LoVo (cell line): ENCODE measurements around the gene RETN.

Experiments used
- DNase-seq: peaks from one replicate; pipeline ENCODE4 v3.0.0-alpha.2; 2016; ENCODE audit warnings: low spot score

Gene RETN

GRCh38 chr19:7657131-7657751 is 11.6 kb upstream of the RETN start:
- DNase-seq, result no peak

- no peak for DNase-seq
These were observed 10.6 kb upstream of the RETN start for GRCh38 chr19:7658219-7658686.

- no peak for DNase-seq
These were observed 6.9 kb upstream of the RETN start for GRCh38 chr19:7661744-7662538.

- DNase-seq, result no peak
These were observed 6.2 kb upstream of the RETN start for GRCh38 chr19:7662657-7663056.

GRCh38 chr19:7663706-7664105 is 5.1 kb upstream of the RETN start:
- DNase-seq, result no peak

DNA sequence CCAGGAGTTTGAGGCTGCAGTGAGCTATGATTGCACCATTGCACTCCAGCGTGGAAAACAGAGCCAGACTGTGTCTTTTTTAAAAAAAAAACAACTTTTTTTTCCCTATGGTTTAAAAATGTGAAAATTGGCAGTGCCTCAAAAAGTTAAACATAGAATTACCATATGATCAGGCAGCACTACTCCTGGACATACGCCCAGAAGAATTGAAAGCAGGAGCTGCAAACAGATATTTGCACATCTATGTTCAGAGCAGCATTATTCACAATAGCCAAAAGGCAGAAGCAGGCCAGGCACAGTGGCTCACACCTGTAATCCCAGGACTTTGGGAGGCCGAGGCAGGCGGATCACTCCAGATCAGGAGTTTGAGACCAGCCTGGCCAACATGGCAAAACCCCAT is 3.8 kb upstream of the RETN start:
- DNase-seq, result no peak

- no peak for DNase-seq
These were observed 792 bp downstream of the RETN start for GRCh38 chr19:7669641-7670040.

- DNase-seq, result no peak
These were observed 1.4 kb downstream of the RETN start for GRCh38 chr19:7670150-7670783.

DNA sequence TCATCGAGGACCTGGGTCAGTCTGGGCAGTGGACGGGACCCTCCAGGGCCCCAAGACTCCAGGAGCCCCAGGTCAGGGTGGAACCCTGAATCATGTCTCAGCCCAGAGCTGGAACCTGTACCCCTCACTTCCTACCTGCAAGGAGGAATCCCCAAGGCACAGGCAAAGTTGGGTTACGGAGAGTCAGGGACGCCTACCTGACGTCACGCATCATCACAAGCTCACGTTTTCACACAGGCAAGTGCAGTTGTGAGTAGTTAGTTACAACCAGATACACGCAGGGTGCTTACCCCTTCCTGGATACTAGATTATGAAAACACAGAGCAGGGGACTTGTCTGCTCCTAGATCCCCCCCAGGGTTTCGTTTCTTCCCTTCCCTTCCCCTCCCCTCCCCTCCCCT is 1.9 kb downstream of the RETN start:
- no peak for DNase-seq

DNA sequence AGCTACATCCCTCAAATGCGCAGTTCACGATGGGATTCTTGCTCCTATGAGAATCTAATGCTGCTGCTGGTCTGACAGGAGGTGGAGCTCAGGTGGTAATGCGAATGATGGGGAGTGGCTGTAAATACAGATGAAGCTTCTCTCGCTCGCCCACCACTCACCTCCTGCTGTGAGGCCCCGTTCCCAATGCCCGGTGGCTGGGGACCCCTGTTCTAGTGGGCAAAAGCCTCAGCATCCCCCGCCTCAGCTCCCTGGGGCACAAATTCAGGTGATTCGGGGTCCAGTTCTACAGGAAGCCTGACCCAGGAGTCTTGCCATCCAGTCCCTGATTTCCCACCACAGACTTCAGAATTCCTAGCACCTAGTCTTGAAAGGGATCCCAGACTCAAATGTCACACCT is 3.7 kb downstream of the RETN start:
- no peak for DNase-seq

DNA sequence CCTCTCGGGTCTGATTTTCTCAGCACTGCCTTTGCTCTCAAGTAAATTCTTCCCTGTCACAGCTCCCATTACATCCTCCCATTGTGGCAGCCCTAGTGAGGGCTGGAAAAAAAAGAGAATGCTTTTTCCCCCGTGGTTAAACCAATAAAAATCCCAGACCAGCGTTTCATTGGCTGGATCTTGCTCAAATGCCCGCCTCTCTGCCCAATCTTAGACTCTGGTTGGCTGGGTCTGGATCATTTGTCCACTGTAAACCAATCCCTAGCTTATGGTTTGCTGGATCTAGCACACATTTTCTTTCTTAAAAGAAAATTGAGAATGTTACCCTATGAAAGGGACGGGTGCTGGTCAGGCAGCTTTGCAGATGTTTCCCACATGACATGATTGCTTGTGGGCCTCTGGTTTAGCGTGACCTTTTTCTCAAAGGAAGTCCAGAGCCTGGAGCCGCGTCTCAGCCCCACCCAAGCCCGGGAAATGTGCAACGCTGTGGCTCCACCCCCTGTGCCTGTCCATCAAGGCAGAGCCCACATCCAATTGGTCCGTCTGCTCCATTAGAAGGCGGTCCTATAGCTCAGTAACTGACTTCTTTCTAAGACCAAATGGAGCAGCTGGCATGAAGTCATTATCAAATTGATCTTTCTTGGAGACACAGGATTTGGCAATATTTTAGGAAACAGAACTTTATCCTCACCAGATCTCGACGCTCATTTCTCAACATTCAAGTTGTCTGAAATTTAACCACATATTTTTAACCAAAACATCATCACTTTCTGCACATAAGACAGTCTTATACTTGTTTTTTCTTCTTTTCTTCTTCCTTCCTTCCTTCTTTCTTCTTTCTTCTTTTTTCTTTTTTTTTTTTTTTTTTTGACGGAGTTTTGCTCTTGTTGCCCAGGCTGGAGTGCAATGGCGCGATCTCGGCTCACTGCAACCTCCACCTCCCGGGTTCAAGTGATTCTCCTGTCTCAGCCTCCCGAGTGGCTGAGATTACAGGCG is 5.5 kb downstream of the RETN start:
- peak; percentile 47 for DNase-seq

DNA sequence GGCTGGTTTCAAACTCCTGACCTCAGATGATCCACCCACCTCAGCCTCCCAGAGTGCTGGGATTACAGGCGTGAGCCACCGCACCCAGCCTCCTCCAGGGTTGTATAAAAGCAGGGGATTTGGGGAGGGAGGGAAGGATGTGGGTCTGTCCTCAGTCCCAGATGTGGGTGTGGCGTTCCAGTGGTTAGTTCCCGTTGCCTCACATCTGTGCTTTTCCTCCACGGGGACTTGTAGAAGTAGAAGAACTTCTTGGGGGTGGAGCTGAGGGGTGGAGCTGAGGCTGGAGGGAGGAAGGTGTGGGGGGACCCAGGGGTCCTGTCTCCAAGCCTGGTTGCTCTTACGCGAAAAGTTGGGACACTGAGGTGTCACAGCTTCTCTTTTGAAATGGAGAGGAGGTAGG is 7.5 kb downstream of the RETN start:
- no peak for DNase-seq

- no peak for DNase-seq
These were observed 8.0 kb downstream of the RETN start, which contains the start of gene MCEMP1 for GRCh38 chr19:7676854-7677253. TSS of gene MCEMP1 (plus strand) at chr19:7677090. CDS start at chr19:7677121, 31 bp downstream.

- DNase-seq, result no peak
These were observed 8.9 kb downstream of the RETN start for GRCh38 chr19:7677669-7678311.

- no peak for DNase-seq
These were observed 10.3 kb downstream of the RETN start for GRCh38 chr19:7678971-7679751.

DNA sequence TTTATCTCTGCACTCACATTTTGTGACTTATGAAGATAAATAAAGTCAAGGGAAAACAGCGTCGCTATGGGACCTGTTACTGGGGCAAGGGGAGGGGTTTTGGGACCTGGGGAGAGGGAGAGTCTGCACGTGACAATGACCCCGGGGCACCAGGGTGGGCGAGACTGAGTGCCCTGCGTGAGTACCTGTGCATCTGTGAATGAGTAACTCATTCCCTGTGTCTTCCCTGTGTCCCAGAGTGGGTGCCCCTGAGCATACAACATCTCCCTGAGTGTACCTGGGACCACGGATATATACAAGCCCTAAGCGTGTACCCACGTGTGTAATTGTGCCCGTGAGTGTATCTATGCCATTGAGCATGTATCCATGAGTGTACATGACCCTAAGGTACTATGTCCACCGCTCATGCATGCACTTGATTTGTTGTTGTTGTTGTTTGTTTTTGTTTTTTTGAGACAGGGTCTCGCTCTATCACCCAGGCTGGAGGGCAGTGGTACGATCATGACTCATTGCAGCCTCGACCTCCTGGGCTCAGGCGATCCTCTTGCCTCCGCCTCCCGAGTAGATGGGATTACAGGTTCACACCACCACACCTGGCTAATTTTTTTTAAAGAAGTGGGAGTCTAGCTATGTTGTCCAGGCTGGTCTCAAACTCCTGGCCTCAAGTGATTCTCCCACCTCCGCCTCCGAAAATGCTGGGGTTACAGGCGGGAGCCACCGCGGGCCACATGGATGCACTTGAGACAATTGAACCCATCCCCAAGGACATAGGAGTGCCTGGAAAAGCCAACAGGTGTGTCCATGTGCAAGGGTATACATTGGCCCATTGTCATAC is 11.1 kb downstream of the RETN start:
- DNase-seq, result no peak

DNA sequence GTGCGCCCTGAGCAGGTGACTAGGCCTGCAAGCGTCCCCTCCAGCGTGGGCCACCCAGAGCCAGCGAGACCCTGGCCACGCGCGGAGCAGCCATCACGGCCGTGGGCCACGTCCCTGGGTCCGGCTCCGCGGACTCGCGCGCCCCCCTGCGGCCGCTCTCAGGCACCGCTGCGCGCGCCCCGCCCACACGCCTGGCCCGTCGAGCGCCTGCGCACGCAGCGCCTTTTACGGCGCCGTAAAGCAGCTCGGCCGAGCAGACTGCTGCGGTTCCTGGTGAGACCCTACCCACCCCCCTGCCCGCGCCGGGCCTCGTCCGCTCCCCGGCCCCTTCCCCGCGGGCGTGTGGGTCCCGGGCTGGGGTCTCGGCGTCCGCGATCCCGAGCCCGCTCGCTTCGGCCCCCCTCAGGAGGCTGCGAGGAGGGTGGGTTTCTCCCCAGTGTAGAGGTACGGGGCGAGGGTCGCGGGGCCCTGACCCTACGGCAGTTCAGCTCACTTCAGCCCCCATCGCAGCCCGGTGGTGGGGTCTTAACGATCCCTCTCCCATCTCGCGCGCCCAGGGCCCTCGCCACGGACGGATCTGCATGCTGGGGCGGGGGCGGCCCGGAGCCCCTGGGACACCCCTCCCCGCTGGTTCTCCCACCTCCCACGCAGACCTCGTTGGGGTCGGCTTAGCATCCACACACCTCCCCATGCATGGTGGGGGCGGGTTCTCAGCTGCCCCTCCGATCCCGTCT is 11.9 kb downstream of the RETN start, which contains the start of gene TRAPPC5:
TSS of gene TRAPPC5 (plus strand) at position 228 of the 734 bp plus-strand sequence. CDS start 1,421 bp downstream, outside the sequence.
- peak; percentile 85 for DNase-seq

DNA sequence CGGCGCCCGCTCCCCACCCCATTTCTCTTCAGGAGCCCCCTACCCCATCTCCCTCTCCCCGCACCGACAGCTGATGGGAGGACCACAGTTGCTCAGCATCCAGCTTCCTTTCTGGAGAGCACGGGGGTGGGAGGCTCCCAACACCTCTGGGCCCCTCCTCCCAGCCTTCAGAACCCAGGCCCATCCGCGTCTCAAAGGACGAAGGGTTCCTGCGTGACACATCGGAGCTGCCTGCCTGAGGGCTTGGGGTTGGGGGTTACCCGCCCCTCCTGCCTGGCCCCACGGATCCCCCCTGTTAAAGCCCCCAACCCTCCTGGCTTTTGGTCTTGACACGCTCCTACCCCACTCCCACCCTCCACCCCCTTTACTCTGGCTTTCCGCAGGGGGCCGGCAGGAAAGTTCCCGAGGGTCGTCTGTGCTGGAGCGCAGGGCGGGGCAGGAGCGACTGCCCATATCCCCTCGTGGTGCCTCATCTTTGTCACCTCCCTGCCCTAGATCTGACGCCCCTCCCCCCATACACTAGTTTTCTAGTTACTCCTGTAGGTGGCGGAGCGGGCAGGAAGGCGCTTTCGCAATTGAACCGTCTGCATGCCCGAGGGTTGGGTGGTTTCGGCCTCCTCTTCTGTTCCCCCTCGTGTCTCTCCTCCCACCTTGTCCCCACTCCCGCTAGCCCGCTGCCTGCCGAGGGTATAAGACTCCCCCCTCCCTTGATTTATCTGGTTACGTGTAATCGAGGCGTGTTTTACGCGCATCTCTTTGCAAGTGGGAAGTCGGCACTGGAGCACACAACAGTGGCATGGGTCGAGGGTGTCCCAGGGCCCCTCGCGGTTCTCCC is 12.7 kb downstream of the RETN start:
- peak; percentile 63 for DNase-seq
